Uterus (tissue), 2 donors: ENCODE measurements around the gene DNAH8.

ENCODE experiments used
- POLR2A ChIP-seq, 2 donors: fragments of 450-650 bp; IDR thresholded peaks; one replicate each; pipeline ENCODE4 v1.6.1; 2016; ENCODE audit warnings: antibody characterized with exemption in 2 of 2, mild to moderate bottlenecking in 1 of 2, moderate library complexity in 1 of 2
- TF ChIP-seq, protein P1 (sequence below), 4 experiments: fragments of 200-600 bp in 2 of 4; fragments of 450-650 bp in 2 of 4; sonication (generic) in 2 of 4; IDR thresholded peaks; one replicate each; pipeline ENCODE4 v1.5.1; 2016 to 2019; ENCODE audit warnings: antibody characterized with exemption in 4 of 4, mild to moderate bottlenecking in 2 of 4, moderate library complexity in 1 of 4

- TF ChIP-seq POLR2A (IDR thresholded peaks at IDR 0.05), result no peak
- TF ChIP-seq, protein P1, sequence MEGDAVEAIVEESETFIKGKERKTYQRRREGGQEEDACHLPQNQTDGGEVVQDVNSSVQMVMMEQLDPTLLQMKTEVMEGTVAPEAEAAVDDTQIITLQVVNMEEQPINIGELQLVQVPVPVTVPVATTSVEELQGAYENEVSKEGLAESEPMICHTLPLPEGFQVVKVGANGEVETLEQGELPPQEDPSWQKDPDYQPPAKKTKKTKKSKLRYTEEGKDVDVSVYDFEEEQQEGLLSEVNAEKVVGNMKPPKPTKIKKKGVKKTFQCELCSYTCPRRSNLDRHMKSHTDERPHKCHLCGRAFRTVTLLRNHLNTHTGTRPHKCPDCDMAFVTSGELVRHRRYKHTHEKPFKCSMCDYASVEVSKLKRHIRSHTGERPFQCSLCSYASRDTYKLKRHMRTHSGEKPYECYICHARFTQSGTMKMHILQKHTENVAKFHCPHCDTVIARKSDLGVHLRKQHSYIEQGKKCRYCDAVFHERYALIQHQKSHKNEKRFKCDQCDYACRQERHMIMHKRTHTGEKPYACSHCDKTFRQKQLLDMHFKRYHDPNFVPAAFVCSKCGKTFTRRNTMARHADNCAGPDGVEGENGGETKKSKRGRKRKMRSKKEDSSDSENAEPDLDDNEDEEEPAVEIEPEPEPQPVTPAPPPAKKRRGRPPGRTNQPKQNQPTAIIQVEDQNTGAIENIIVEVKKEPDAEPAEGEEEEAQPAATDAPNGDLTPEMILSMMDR (IDR thresholded peaks at IDR 0.05), result no peak
These were observed 141.4 kb downstream of the DNAH8 start for GRCh38 chr6:38856492-38856891.
